Measurements from ENCODE around the gene MFSD11. TPM values are rescaled to one million over a fixed set of nuclear protein-coding genes. Genes with fewer than 3 reads are reported as not detected.
A peak's percentile ranks its signal among the peaks of the same experiment; 100 is the strongest.

MFSD11 gene
- total and polyA plus RNA-seq, 2 donors from 2014 or later, result 12.5 to 22.6 TPM

DNA sequence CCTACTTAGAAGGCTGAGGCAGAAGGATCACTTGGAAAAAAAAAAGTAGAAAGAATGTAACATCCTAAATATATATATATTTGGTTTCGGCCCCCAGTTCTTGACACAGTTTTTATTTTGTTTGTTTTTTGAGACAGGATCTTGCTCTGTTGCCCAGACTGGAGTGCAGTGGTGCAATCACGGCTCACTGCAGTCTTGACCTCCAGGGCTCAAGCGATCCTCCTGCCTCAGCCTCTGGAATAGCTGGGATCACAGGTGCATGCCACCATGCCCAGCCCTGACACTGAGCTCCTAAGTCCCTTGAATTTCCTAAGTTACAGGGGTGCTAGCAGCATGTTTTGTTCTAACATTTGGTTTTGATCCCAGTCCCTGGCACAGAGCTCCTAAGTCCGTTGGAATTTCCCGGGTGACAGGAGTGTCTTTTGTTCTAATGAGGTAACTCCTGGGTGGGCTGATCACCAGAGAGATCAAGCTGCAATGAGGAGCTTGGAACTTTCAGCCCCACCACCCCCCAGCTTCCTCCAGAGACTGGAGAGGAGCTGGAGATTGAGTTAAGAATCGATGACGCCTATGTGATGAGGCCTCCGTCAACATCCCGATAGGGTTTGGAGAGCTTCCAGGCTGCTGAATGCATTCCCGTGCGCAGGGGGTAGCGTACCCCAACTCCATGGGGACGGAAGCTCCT, 47.2 kb upstream of the MFSD11 start:
- FAIRE-seq, result no peak
- Histone ChIP-seq H3K27me3 (ENCODE audit: control insufficient read depth, insufficient read depth, low read length) (no peaks in the 10 kb centered on the region), H3K9ac (ENCODE audit: low read length in 3 of 3) (no peak overlapping the region), H3K4me1 (ENCODE audit: control insufficient read depth in 2 of 3, insufficient read depth in 2 of 3, low read depth in 1 of 3, low read length in 3 of 3) (peaks cover 0 to 7% (median 0%) of the 10 kb centered on the region in 3 donors), H3K4me3 (ENCODE audit: low read length in 3 of 3) (no peak overlapping the region), H3K9me3 (ENCODE audit: control insufficient read depth in 2 of 3, insufficient read depth in 1 of 3, low read length in 3 of 3) (no peaks in the 10 kb centered on the region), H3K27ac (ENCODE audit: low read depth in 2 of 2, low read length in 2 of 2) (no peak overlapping the region), H3K36me3 (ENCODE audit: control insufficient read depth in 2 of 3, insufficient read depth in 3 of 3, low read length in 3 of 3) (no peaks in the 10 kb centered on the region)
- DNase-seq, result no peak
- TF ChIP-seq, protein P1, sequence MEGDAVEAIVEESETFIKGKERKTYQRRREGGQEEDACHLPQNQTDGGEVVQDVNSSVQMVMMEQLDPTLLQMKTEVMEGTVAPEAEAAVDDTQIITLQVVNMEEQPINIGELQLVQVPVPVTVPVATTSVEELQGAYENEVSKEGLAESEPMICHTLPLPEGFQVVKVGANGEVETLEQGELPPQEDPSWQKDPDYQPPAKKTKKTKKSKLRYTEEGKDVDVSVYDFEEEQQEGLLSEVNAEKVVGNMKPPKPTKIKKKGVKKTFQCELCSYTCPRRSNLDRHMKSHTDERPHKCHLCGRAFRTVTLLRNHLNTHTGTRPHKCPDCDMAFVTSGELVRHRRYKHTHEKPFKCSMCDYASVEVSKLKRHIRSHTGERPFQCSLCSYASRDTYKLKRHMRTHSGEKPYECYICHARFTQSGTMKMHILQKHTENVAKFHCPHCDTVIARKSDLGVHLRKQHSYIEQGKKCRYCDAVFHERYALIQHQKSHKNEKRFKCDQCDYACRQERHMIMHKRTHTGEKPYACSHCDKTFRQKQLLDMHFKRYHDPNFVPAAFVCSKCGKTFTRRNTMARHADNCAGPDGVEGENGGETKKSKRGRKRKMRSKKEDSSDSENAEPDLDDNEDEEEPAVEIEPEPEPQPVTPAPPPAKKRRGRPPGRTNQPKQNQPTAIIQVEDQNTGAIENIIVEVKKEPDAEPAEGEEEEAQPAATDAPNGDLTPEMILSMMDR (IDR thresholded peaks at IDR 0.05; ENCODE audit: borderline replicate concordance, extremely low read depth, insufficient read depth), result no peak
- intact Hi-C loops (cut with DNase I), result no loop called here

DNA sequence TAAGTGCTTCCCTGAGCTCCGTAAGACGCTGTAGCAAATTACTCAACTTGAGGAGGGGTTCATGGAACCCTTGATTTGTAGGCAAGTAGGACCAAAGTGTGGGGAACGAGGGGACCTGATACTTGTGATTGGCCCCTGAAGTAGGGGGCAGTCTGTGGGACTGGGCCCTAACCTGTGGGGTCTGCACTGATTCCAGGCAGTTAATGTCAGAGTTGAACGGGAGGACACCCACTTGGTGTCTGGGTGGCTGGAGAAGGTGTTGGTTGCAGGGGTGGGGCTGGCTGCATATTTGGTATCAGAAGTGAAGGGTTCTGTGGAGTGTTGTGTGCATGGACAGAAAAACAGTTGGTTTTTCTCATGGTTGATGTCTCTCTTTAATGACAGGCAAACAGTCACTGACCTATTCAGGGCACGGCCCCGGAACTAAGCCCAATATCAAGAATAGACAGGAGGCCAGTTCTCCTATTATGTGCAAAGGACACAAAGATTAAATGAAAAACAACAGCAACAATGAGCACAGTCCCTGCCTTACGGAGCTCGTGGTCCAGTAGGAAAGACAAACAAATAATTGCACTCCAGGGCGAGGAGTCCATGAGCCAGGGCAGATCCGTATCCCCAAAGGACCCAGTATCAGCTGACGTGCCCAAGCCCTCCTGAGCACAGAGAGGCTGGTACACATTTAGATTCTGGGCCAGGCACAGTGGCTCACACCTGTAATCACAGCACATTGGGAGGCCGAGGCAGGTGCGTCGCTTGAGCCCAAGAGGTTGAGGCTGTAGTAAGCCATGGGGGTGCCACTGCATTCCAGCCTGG, 46.3 kb upstream of the MFSD11 start:
- Histone ChIP-seq H3K27ac (ENCODE audit: low read depth in 2 of 2, low read length in 2 of 2) (no peak overlapping the region), H3K4me3 (ENCODE audit: low read length in 3 of 3) (no peak overlapping the region), H3K9me3 (ENCODE audit: control insufficient read depth in 2 of 3, insufficient read depth in 1 of 3, low read length in 3 of 3) (no peaks in the 10 kb centered on the region), H3K4me1 (ENCODE audit: control insufficient read depth in 2 of 3, insufficient read depth in 2 of 3, low read depth in 1 of 3, low read length in 3 of 3) (peaks cover 0 to 8% (median 0%) of the 10 kb centered on the region in 3 donors), H3K9ac (ENCODE audit: low read length in 3 of 3) (no peak overlapping the region), H3K27me3 (ENCODE audit: control insufficient read depth, insufficient read depth, low read length) (no peaks in the 10 kb centered on the region), H3K36me3 (ENCODE audit: control insufficient read depth in 2 of 3, insufficient read depth in 3 of 3, low read length in 3 of 3) (no peaks in the 10 kb centered on the region)
- FAIRE-seq, result no peak
- peak in 1 of 5 donors; percentile 35 for DNase-seq
- intact Hi-C loops (cut with DNase I), result no loop called here
- TF ChIP-seq, protein P1 (IDR thresholded peaks at IDR 0.05; ENCODE audit: borderline replicate concordance, extremely low read depth, insufficient read depth), result no peak

DNA sequence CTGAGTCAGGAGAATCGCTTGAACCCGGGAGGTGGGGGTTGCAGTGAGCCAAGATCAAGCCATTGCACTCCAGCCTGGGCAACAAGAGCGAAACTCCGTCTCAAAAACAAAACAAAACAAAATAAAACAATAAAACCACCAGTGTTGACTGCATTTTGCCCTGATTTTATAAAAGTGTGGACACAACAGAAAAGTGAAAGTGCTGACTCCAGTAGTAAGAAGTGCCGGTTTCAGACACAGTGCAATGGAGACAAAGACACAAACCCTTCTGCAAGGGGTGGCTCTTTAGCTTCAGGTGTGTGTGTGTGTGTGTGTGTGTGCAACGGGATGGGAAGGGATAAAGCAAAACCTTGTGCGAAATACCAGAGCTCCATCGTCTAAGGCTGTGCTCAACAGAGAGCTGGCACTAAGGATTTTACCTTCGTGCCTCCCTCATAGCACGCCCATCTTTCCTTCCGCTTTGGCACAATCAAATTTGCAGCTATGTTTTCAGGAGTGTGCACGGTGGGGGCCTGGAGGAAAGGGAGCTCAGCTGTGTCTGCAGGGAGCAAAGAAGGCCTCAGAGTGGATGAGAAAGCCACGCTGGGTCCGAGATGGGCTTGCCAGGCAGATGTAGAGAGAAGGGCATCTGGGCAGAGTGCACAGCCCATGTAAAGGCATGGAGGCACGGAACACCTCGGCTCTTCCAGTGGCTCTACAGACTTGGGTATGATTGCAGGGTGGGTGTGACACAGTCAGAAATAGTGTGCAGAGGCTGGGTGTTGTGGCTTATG, 42.7 kb upstream of the MFSD11 start:
- no peak overlapping the region for H3K27ac ChIP-seq (ENCODE audit: low read depth in 2 of 2, low read length in 2 of 2)
- FAIRE-seq, result no peak
- peak overlapping the region in 1 of 3 donors; percentile 6 for H3K4me3 ChIP-seq (ENCODE audit: low read length in 3 of 3)
- no peaks in the 10 kb centered on the region for H3K36me3 ChIP-seq (ENCODE audit: control insufficient read depth in 2 of 3, insufficient read depth in 3 of 3, low read length in 3 of 3)
- no peaks in the 10 kb centered on the region for H3K27me3 ChIP-seq (ENCODE audit: control insufficient read depth, insufficient read depth, low read length)
- H3K9me3 ChIP-seq (ENCODE audit: control insufficient read depth in 2 of 3, insufficient read depth in 1 of 3, low read length in 3 of 3), result no peaks in the 10 kb centered on the region
- intact Hi-C loops (cut with DNase I), result no loop called here
- DNase-seq, result peak in 1 of 5 donors; percentile 48
- H3K9ac ChIP-seq (ENCODE audit: low read length in 3 of 3), result no peak overlapping the region
- H3K4me1 ChIP-seq (ENCODE audit: control insufficient read depth in 2 of 3, insufficient read depth in 2 of 3, low read depth in 1 of 3, low read length in 3 of 3), result peaks cover 0 to 21% (median 12%) of the 10 kb centered on the region in 3 donors
- TF ChIP-seq, protein P1 (IDR thresholded peaks at IDR 0.05; ENCODE audit: borderline replicate concordance, extremely low read depth, insufficient read depth), result no peak
